Activated CD8-positive, alpha-beta memory T cell treated with anti-CD3 and anti-CD28 coated beads for 24 hours (primary cell): ENCODE data around the gene OSBPL8.
"Not testable (repeated sequence)": the region's sequence is repeated elsewhere in the genome, so short reads cannot be mapped to it uniquely, and the experiment has no call there.

Experiments
- DNase-seq: peaks from one replicate; pipeline ENCODE4 v3.0.0-alpha.2; 2020

The OSBPL8 gene

DNA sequence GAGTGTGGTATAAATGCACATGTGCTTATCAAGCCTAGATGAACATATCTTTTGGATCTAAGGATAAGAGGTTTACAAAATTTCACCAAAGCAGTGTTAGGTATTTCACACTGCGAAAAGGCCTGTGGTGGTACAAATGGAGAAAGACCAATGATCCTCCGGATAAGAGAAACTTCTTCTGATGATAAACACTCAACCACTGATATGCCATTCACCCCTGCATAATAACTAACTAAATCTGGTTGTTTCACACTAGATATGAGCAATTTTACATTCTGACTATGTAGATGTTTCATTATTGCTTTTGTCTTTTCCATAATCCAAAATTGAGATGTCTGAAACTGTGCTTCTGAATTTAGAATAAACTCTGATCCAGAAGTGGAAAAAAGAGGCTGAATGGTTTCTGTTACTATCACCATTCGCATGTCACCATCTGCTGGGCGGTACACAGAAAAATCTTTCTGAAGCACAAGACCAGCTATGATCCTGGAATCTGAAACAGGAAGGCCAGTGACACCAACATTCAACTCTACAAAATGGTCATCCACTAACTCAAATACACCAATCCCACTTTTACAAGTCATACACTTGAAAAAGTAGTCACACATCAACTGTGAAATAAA lies 212.7 kb downstream of the OSBPL8 start:
- no peak for DNase-seq

- DNase-seq = no peak
These were observed 213.3 kb downstream of the OSBPL8 start for GRCh38 chr12:76346236-76346635.

GRCh38 chr12:76345569-76345968 lies 214.0 kb downstream of the OSBPL8 start:
- DNase-seq = no peak

DNA sequence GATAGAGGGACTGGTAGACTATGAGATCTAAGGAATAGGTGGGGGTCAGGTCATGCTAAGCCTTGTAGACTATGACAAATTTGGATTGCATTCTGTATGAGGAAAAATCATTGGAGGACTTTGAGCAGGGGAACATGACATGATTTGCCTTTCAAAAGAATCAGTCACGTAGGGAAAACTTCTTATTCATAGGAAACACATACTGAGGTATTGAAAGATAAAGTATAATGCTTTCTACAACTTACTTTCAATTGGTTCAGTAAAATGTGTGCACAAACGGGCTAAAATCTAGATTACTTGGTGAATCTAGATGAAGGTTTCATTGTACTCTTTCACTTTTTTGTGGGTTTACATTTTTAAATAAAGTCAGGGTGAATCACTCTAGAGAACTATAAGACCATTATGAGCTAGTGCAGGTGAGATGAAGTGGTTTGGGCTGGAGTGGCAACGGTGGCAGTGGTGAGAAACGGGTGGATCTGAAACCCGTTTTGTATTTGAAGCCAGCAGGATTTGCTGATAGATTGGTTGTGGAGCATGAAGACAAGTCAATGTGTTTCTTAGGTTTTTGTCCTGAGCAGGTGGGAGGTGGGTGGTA lies 218.0 kb downstream of the OSBPL8 start:
- DNase-seq = no peak

- no peak for DNase-seq
These were observed 218.7 kb downstream of the OSBPL8 start for GRCh38 chr12:76340680-76341435.

GRCh38 chr12:76337583-76337982 lies 222.0 kb downstream of the OSBPL8 start:
- DNase-seq = no peak

DNA sequence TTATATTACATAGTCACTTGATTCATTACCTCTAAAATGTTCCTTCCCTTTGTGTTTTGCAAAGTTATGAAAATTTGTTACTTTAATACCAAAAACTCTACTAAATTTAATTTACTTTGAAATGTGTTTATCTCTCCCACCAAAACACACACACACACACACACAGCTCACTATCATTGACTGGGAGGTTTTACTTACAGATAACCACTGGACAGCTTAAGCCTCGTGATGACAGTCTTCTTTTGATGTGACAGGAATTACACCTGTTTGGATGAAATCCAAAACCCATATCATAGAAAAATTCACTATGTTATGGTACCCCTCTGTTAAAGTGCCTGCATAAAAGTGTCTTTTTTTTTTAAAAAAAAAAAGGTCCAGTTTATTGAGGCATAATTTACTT lies 227.0 kb downstream of the OSBPL8 start:
- DNase-seq = no peak

DNA sequence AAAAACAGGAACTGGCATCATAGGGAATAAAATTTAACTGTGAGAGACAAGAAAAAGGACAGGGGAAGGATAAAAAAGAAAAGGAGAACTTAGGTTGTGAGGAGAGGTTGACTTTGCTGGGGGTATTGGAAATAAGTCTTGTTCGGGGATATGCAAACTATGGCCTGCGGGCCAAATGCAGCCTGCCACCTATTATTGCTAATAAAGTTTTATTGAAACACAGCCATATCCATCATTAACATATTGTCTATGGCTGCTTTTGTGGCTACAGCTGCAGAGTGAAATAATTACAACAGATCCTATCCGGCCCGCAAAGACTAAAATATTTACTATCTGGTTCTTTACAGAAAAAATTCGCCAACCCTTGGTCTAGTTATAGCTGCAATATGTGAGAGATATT lies 230.0 kb downstream of the OSBPL8 start:
- DNase-seq = no peak

DNA sequence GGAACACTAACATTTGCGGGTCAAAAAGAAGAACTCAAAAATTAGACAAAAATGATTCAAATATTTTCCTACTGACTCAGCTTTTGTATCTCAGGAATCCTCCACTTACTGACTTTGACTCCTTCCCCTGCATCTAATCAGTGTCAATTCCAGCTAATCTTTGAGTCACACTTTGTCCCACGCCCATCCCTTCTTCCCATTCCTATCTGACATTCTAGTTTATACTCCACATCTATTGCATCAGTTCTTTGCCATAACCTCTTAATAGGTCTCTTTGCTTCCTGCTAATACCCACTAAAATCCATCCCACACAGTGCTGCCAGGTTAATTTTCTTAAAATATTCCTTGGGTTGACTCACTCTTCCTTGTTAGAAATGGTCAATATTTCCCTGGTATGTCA lies 230.4 kb downstream of the OSBPL8 start:
- no peak for DNase-seq

GRCh38 chr12:76319595-76320319 lies 239.8 kb downstream of the OSBPL8 start:
- not testable (repeated sequence) for DNase-seq

GRCh38 chr12:76318773-76319594 lies 240.6 kb downstream of the OSBPL8 start:
- DNase-seq = no peak

DNA sequence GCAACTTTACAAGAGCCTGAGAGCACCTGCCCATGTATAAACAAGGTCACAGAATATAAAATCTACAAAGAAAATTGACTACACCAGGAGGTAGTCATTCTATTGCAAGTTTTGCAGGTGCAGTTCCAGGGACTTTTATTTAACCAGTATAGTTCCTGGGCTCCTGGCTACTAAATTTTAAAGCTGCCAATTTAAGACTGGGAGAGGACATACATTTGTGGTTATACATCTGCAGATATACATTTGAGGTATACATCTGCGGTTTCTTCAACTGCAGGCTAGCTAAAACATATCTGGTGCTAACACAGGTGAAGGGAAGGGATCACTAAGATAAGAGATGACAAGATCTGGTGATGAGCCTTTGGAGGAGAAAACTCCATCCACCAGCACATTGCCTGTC lies 241.6 kb downstream of the OSBPL8 start:
- no peak for DNase-seq

DNA sequence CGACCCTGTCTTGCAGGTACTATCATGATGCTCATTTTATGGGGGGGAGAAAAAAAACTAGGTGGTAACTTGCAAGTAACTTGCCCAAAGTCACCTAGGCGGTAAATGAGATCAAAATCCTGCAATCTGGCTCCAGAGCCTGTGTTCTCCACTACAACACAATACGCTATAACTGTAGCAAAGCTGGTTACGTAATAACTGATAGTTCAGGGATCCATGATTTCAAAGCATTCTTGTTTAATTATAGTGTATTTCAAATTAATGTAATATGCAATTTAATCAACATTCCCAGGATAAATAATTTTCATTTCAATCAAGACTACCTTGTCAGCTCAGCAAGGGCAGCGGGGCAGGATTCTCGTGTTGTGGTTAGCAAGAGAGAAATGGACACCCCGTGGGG lies 243.1 kb downstream of the OSBPL8 start:
- no peak for DNase-seq

DNA sequence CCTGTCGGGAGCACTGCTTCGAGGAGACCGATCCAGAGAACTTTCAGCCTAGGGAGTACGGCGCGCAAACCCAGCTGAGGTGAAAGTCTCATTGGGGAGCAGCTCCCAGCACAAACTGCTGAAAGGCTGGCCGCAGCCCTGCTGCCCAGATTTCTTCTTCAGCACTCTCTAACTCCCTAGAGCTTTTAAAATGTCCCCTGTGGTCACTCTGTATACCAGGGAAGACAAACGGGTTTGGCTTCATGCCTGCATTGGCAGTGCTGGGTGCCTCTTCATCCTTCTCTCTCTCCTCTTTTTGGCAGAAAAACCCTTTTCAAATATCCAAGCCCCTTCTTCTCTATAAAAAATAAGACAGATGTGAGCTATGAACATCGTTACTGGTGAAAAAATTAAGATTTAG lies 246.3 kb downstream of the OSBPL8 start:
- no peak for DNase-seq

GRCh38 chr12:76312315-76312714 lies 247.3 kb downstream of the OSBPL8 start:
- no peak for DNase-seq

GRCh38 chr12:76311796-76312195 lies 247.8 kb downstream of the OSBPL8 start:
- DNase-seq = no peak

DNA sequence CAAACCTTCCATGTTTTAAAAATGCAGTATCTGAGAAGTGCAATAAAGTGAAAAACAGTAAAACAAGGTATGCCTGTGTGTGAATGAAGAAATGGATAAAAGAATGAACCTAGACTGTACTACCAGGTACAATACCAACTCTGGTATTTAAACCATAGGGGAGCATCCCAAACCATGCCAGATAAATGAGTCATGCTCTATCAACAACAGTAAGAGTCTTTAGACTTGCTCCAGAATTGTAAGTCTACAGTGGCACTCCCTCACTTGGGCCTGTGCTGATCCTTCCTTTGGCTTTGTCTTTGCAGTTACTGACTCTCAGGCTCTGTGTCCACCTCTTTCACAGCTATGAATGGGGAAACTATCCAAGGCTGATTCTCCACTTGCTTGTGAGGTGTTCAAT lies 249.5 kb downstream of the OSBPL8 start:
- DNase-seq = no peak

DNA sequence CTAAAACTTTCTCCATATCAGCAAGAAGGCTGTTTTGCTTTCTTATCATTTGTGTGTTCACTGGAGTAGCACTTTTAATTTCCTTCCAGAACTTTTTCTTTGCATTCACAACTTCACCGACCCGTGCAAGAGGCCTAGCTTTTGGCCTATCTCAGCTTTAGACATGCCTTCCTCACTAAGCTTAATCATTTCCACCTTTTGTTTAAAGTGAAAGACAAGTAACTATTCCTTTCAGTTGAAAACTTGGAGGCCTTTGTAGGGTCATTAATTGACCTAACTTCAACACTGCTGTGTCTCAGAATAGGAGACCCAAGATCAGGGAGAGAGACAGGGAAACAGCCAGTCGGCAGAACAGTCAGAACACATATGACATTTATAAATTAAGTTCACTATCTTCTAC lies 250.7 kb downstream of the OSBPL8 start:
- no peak for DNase-seq

GRCh38 chr12:76307083-76307482 lies 252.5 kb downstream of the OSBPL8 start:
- no peak for DNase-seq

DNA sequence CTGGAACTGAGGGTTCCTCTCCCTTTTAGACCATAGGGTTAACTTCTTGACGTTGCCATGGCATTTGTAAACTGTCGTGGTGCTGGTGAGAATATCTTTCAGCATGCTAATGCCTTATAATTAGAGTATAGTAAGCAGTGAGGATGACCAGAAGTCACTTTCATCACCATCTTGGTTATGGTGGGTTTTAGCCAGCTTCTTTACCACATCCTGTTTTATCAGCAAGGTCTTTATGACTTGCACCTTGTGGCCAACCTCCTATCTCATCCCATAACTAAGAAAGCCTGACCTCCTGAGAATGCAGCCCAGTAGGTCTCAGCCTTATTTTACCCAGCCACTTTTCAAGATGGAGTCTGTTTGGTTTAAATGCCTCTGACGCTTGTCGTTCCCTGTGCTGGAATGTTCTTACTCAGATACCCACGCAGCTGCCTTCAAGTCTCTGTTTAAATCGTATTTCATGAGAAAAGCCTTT lies 255.5 kb downstream of the OSBPL8 start:
- DNase-seq = no peak

DNA sequence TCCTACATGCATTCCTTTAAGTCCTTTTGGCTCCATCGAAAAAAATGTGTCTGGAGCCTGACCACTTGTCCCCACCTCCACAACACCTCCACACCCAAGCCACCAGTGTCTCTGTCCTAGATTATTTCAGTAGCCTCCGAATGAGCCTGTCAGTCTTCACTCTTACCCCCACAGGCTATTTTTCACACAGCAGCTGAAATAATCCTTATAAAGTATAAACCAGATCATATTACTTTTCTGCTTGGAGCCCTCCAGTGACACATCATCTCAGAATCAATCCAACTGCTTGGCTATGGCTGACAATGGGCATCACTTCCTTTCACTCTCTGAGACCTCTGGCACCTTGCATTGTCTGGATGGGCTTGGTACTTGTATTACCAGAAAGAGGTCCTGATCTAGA lies 256.2 kb downstream of the OSBPL8 start:
- no peak for DNase-seq
